SU-DHL-6 (cell line): ENCODE results near the gene PLEKHA5.

Source experiments
- H2AFZ ChIP-seq: fragments of 200-600 bp; sonication (generic); 2 replicates; pipeline ENCODE4 v1.6.1; 2014; ENCODE audit warnings: low read depth, mild to moderate bottlenecking, moderate library complexity, mixed read lengths, antibody characterized with exemption, low read length; ENCODE audit not compliant: severe bottlenecking
- H3F3A ChIP-seq: fragments of 200-600 bp; shearing (Covaris generic); 2 replicates; pipeline ENCODE4 v1.6.0; 2016; ENCODE audit warnings: antibody characterized with exemption, mild to moderate bottlenecking; ENCODE audit not compliant: insufficient read depth
- H3K27ac ChIP-seq: fragments of 200-600 bp; sonication (generic); 2 replicates; pipeline ENCODE4 v1.5.1; 2016; ENCODE audit warnings: low read depth, mild to moderate bottlenecking, low read length, moderate library complexity, mixed read lengths
- H3K27me3 ChIP-seq: fragments of 200-600 bp; sonication (generic), shearing (Covaris generic); 2 replicates; pipeline ENCODE4 v1.6.0; 2014; ENCODE audit warnings: mild to moderate bottlenecking, low read length
- H3K36me3 ChIP-seq: fragments of 200-600 bp; sonication (generic); 2 replicates; pipeline ENCODE4 v1.6.1; 2014; ENCODE audit warnings: mild to moderate bottlenecking, low read length, mixed read lengths
- H3K4me2 ChIP-seq: fragments of 300-600, 200-600 bp; shearing (Covaris generic), sonication (generic); 2 replicates; pipeline ENCODE4 v1.6.0; 2014; ENCODE audit warnings: low read length, low read depth, mild to moderate bottlenecking; ENCODE audit not compliant: poor library complexity, severe bottlenecking
- H3K4me3 ChIP-seq: fragments of 200-600 bp; sonication (generic); 2 replicates; pipeline ENCODE4 v1.5.1; 2014; ENCODE audit warnings: antibody characterized with exemption, low read length, mild to moderate bottlenecking, mixed read lengths; ENCODE audit not compliant: insufficient read depth, poor library complexity, severe bottlenecking
- H3K79me2 ChIP-seq: fragments of 200-600 bp; sonication (generic); 2 replicates; pipeline ENCODE4 v1.6.1; 2014; ENCODE audit warnings: mild to moderate bottlenecking, low read length, moderate library complexity; ENCODE audit not compliant: insufficient read depth
- H3K9ac ChIP-seq: fragments of 200-600 bp; sonication (generic); 2 replicates; pipeline ENCODE4 v1.7.0; 2014; ENCODE audit warnings: mild to moderate bottlenecking, low read length
- H3K9me2 ChIP-seq: fragments of 200-600 bp; sonication (generic); replicated peaks from 2 replicates; pipeline ENCODE4 v1.6.1; 2014; ENCODE audit warnings: low read length; ENCODE audit not compliant: insufficient read depth
- H3K9me3 ChIP-seq: fragments of 200-600 bp; sonication (generic); 2 replicates; pipeline ENCODE4 v1.6.1; 2014; ENCODE audit warnings: low read length, mixed read lengths; ENCODE audit not compliant: insufficient read depth
- H4K20me1 ChIP-seq: fragments of 200-600 bp; sonication (generic); 2 replicates; pipeline ENCODE4 v1.6.1; 2014; ENCODE audit warnings: low read depth, mild to moderate bottlenecking, antibody characterized with exemption, low read length, moderate library complexity, mixed read lengths
- CTCF ChIP-seq: fragments of 200-600 bp; sonication (generic); IDR thresholded peaks from one replicate; pipeline ENCODE4 v1.5.1; 2017; ENCODE audit warnings: antibody characterized with exemption, mild to moderate bottlenecking, low read length, moderate library complexity; ENCODE audit not compliant: insufficient read depth, poor library complexity, severe bottlenecking
- EZH2phosphoT487 ChIP-seq: fragments of 200-600 bp; sonication (generic), shearing (Covaris generic); conservative IDR thresholded peaks from 2 replicates; pipeline ENCODE4 v1.6.1; 2018; ENCODE audit warnings: mild to moderate bottlenecking, antibody characterized with exemption, low read length, moderate library complexity, mixed read lengths

PLEKHA5 gene

DNA sequence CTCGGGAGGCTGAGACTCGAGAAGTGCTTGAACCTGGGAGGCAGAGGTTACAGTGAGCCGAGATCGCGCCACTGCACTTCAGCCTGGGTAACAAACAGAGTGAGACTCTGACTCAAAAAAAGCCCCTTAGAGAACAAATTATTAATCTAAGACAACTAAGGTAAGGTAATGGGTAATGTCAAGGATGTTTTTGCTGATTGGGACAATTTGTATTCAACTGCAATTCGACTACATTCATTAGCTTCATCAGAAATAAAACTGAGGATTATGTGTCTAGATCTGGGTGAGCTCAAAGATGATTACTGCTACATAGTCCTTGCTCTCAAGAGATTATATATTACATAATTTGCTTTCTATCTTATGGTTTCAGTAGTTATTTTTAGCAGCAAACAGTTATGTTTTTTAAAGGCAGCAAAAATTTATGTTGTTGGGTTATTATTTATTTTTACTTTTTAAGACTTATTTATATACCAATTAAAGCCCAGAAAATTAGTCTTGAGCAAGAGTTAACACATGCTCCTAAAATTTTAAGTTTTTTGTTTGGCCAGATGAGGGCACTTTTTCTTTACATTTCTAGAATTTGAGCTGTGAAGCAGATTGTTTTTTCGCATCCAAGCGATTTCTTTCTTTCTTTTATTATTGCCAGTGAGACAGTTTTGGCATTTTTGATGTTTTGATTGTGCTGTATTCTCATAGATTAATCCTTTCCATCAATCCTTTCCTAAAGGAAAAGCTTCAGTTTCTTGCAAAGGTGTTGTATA lies 52.3 kb downstream of the PLEKHA5 start:
- Histone ChIP-seq H3K36me3 (no peaks in the 10 kb centered on the region), H3K79me2 (no peaks in the 10 kb centered on the region), H3K9ac (no peak overlapping the region), H2AFZ (no peak overlapping the region), H4K20me1 (no peaks in the 10 kb centered on the region), H3K4me3 (no peak overlapping the region), H3K9me3 (no peaks in the 10 kb centered on the region), H3K9me2 (no peaks in the 10 kb centered on the region), H3F3A (no peaks in the 10 kb centered on the region), H3K27ac (no peak overlapping the region), H3K4me2 (no peak overlapping the region), H3K27me3 (no peaks in the 10 kb centered on the region)
- TF ChIP-seq CTCF (no peak), EZH2phosphoT487 (no peak)

- no peaks in the 10 kb centered on the region for H4K20me1 ChIP-seq
- H3K9ac ChIP-seq, result no peak overlapping the region
- H3K27ac ChIP-seq, result no peak overlapping the region
- TF ChIP-seq EZH2phosphoT487 (no peak), CTCF (no peak)
- no peaks in the 10 kb centered on the region for H3K9me3 ChIP-seq
- H3K4me2 ChIP-seq, result no peak overlapping the region
- no peaks in the 10 kb centered on the region for H3K9me2 ChIP-seq
- H3K79me2 ChIP-seq, result no peaks in the 10 kb centered on the region
- H3F3A ChIP-seq, result no peaks in the 10 kb centered on the region
- no peaks in the 10 kb centered on the region for H3K27me3 ChIP-seq
- H3K36me3 ChIP-seq, result no peaks in the 10 kb centered on the region
- no peak overlapping the region for H2AFZ ChIP-seq
- no peak overlapping the region for H3K4me3 ChIP-seq
Measured at GRCh38 chr12:19183121-19183838, 53.7 kb downstream of the PLEKHA5 start.

GRCh38 chr12:19185262-19185929 lies 55.9 kb downstream of the PLEKHA5 start:
- H2AFZ ChIP-seq, result no peak overlapping the region
- H3K36me3 ChIP-seq, result no peaks in the 10 kb centered on the region
- H3K27me3 ChIP-seq, result no peaks in the 10 kb centered on the region
- H3F3A ChIP-seq, result no peaks in the 10 kb centered on the region
- H3K4me2 ChIP-seq, result no peak overlapping the region
- H3K79me2 ChIP-seq, result no peaks in the 10 kb centered on the region
- H4K20me1 ChIP-seq, result no peaks in the 10 kb centered on the region
- H3K9ac ChIP-seq, result no peak overlapping the region
- H3K27ac ChIP-seq, result no peak overlapping the region
- TF ChIP-seq CTCF, result no peak
- TF ChIP-seq EZH2phosphoT487, result no peak
- H3K9me3 ChIP-seq, result no peaks in the 10 kb centered on the region
- no peaks in the 10 kb centered on the region for H3K9me2 ChIP-seq
- no peak overlapping the region for H3K4me3 ChIP-seq
